AG04449 (cell line): ENCODE data around the gene BRIP1.

Experiments used
- CTCF ChIA-PET: fragments of 350-600 bp; formaldehyde crosslinking; extraction: SDS; loops from one replicate; lab custom pipeline; 2021; ENCODE audit warnings: antibody characterized with exemption; lab: Yijun Ruan, JAX
- POLR2A ChIA-PET: fragments of 400-600, 350-600 bp; formaldehyde crosslinking; extraction: SDS; loops from one replicate; lab custom pipeline; 2020; ENCODE audit warnings: antibody characterized with exemption, inconsistent platforms; lab: Yijun Ruan, JAX
- DNase-seq: peaks from one replicate; pipeline ENCODE4 v3.0.0-alpha.2; 2010; ENCODE audit warnings: low read depth, low spot score
- H3K4me3 ChIP-seq: 2 replicates; pipeline ENCODE4 v1.5.1; 2011; ENCODE audit warnings: low read depth, mild to moderate bottlenecking, control low read depth, low read length
- CTCF ChIP-seq: IDR thresholded peaks from one replicate; pipeline ENCODE4 v1.5.1; 2011; ENCODE audit warnings: mild to moderate bottlenecking, moderate library complexity, low read length, control low read depth, inconsistent platforms; ENCODE audit not compliant: insufficient read depth; ENCODE audit errors: missing control alignments

The BRIP1 gene

DNA sequence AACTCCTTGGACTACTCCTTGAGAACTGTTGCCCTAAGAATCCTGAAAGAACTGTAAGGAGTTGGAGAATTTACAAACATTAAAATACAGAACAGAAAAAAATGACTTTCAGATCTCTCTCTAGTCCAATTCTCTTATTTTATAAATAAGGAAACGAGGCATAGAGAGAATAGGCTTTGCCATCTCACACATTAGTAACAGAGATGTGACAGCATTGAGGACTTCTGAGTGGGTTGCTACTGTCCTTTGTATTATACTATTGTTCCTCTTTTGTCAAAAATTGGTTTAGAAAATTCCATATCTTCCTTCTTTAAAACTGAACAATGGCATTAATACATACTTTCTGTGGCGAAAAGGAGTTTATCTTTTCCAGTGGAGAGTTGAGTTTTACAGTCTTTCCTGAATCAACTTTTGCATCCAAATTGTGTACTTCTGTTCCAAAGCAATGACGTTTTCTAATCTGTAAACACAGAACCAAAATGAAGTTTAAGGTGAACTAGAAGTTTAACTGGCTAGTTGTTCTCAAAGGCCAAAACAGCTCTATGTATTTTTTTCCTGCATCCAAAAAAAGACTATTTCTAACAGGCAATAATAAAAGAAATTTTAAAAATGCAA, 16.5 kb downstream of the BRIP1 start:
- ChIA-PET CTCF (no interaction called here), POLR2A (no interaction called here)
- no peak for TF ChIP-seq CTCF
- no peak overlapping the region for H3K4me3 ChIP-seq
- DNase-seq = no peak

DNA sequence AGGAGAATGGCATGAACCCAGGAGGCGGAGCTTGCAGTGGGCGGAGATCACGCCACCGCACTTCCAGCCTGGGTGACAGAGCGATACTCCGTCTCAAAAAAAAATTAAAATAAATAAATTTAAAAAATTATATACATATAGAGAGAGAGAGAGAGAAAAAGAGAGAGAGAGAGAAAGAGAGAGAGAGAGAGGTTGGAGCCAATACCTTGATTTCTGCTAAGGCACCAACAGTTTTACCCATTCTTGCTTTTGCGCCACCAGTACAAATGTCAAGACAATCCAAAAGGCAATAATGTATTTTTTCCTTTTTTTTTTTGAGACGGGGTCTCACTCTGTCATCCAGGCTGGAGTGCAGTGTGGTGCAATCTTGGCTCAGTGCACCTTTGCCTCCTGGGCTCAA, 17.2 kb downstream of the BRIP1 start:
- POLR2A ChIA-PET = no interaction called here
- no peak overlapping the region for H3K4me3 ChIP-seq
- TF ChIP-seq CTCF = no peak
- CTCF ChIA-PET = interaction anchor here (4.1 kb wide), 1 partner anchor 210 kb away, joined by 37 read pairs; no protein-coding TSS in a partner anchor
- DNase-seq = no peak

DNA sequence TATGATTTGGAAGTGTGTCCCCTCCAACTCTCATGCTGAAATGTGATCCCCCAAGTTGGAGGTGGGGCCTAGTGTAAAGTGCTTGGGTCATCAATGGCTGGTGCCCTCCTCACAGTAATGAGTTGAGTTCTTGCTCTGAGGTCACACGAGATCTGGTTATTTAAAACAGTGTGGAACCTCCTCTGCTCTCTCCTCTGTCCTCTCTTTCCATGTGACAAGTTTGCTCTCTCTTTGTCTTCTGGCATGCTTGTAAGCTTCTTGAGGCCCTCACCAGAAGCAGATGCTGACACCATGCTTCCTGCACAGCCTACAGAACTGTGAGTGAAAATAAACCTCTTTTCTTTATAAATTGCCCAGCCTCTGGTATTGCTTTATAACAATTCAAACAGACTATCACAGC, 19.9 kb downstream of the BRIP1 start:
- H3K4me3 ChIP-seq = no peak overlapping the region
- CTCF ChIA-PET = interaction anchor here (1.1 to 4.1 kb wide), 4 partner anchors 9 to 260 kb away, joined by 3 to 37 read pairs (median 4); no protein-coding TSS in a partner anchor
- POLR2A ChIA-PET = no interaction called here
- no peak for DNase-seq
- TF ChIP-seq CTCF = no peak

GRCh38 chr17:61842899-61843298, 20.4 kb downstream of the BRIP1 start:
- ChIA-PET POLR2A (no interaction called here), CTCF (interaction anchor here (1.1 to 4.1 kb wide), 6 partner anchors 8 to 429 kb away, joined by 3 to 37 read pairs (median 5); no protein-coding TSS in a partner anchor)
- no peak overlapping the region for H3K4me3 ChIP-seq
- TF ChIP-seq CTCF = no peak
- no peak for DNase-seq

GRCh38 chr17:61839300-61839786, 24.0 kb downstream of the BRIP1 start:
- DNase-seq = no peak
- H3K4me3 ChIP-seq = no peak overlapping the region
- no peak for TF ChIP-seq CTCF
- ChIA-PET POLR2A (no interaction called here), CTCF (interaction anchor here (0.6 to 3.8 kb wide), 7 partner anchors 197 to 427 kb away, joined by 3 to 50 read pairs (median 4); no protein-coding TSS in a partner anchor)

- CTCF ChIA-PET = interaction anchor here (0.7 to 3.8 kb wide), 37 partner anchors 8 to 436 kb away, joined by 3 to 117 read pairs (median 5); no protein-coding TSS in a partner anchor
- DNase-seq = no peak
- POLR2A ChIA-PET = no interaction called here
- peak; percentile 67 for TF ChIP-seq CTCF
- H3K4me3 ChIP-seq = no peak overlapping the region
Measured at GRCh38 chr17:61837175-61838051, 25.9 kb downstream of the BRIP1 start.
